Right renal pelvis (tissue), 4 donors: ENCODE data around the gene DHRS2. TPM values are rescaled to one million over a fixed set of nuclear protein-coding genes. Genes with fewer than 3 reads are reported as not detected.
"Not testable (repeated sequence)": the region's sequence is repeated elsewhere in the genome, so short reads cannot be mapped to it uniquely, and the experiment has no call there.

Experiments
- DNase-seq, 4 donors: peaks; one replicate each; pipeline ENCODE4 v3.0.0-alpha.2; 2013; ENCODE audit warnings: low read depth in 4 of 4, low spot score in 3 of 4, missing footprints in 1 of 4
- polyA plus RNA-seq, 4 donors: library from polyadenylated mRNA; unstranded; fragments of 120-200 nt; gene quantifications; one replicate each; pipeline ENCODE4 v1.2.1, GENCODE V29; 2013; ENCODE audit not compliant: insufficient read length in 4 of 4

The DHRS2 gene
- 100 to 1,000 TPM in 1 of 4 donors, 10 to 100 TPM in 3; 17.4 to 102 (median 56.9) TPM for polyA plus RNA-seq

GRCh38 chr14:23636317-23637211 is at the start of gene DHRS2:
Gene DHRS2, plus strand, starts transcription at chr14:23636364. Its CDS starts 2,501 bp downstream, at chr14:23638865.
- DNase-seq, result no peak

GRCh38 chr14:23588884-23589598 is 47.1 kb upstream of the DHRS2 start:
- peak; percentile 79 to 83 (median 82) for DNase-seq

- no peak for DNase-seq
Observed at GRCh38 chr14:23589606-23590005, 46.6 kb upstream of the DHRS2 start.

GRCh38 chr14:23590198-23590597 is 46.0 kb upstream of the DHRS2 start:
- DNase-seq, result no peak

GRCh38 chr14:23594191-23594590 is 42.0 kb upstream of the DHRS2 start:
- DNase-seq, result not testable (repeated sequence)

GRCh38 chr14:23600322-23600707 is 35.8 kb upstream of the DHRS2 start:
- DNase-seq, result no peak

- no peak for DNase-seq
Observed at GRCh38 chr14:23600806-23601205, 35.4 kb upstream of the DHRS2 start.

GRCh38 chr14:23601424-23601823 is 34.7 kb upstream of the DHRS2 start:
- DNase-seq, result no peak

- no peak for DNase-seq
Observed at GRCh38 chr14:23601845-23602180, 34.4 kb upstream of the DHRS2 start.

GRCh38 chr14:23602181-23603095 is 33.7 kb upstream of the DHRS2 start:
- no peak for DNase-seq

- DNase-seq, result no peak
Observed at GRCh38 chr14:23603103-23603502, 33.1 kb upstream of the DHRS2 start.

- no peak for DNase-seq
Observed at GRCh38 chr14:23604148-23604547, 32.0 kb upstream of the DHRS2 start.

GRCh38 chr14:23604675-23605170 is 31.4 kb upstream of the DHRS2 start:
- no peak for DNase-seq

GRCh38 chr14:23605931-23606585 is 30.1 kb upstream of the DHRS2 start:
- no peak for DNase-seq

- DNase-seq, result no peak
Observed at GRCh38 chr14:23608454-23608853, 27.7 kb upstream of the DHRS2 start.

GRCh38 chr14:23609001-23609400 is 27.2 kb upstream of the DHRS2 start:
- DNase-seq, result no peak

GRCh38 chr14:23609411-23610089 is 26.6 kb upstream of the DHRS2 start:
- not testable (repeated sequence) for DNase-seq

GRCh38 chr14:23610090-23610814 is 25.9 kb upstream of the DHRS2 start:
- DNase-seq, result no peak

GRCh38 chr14:23610815-23611289 is 25.3 kb upstream of the DHRS2 start:
- no peak for DNase-seq
